Natural killer cell treated with Interleukin-12 subunit alpha and Interleukin-12 subunit beta and Interleukin-15 and Interleukin-18, amount 100 ng/mL, for 72 hours (primary cell): ENCODE data around the gene GFRA1. TPM values are rescaled to one million over a fixed set of nuclear protein-coding genes. Genes with fewer than 3 reads are reported as not detected.
"Not testable (repeated sequence)": the region's sequence is repeated elsewhere in the genome, so short reads cannot be mapped to it uniquely, and the experiment has no call there.

Source experiments
- ATAC-seq, 2 donors: fragments of 150-1000 bp; cut with Tn5 transposase in 1 of 2; sonication (Bioruptor Pico), chemical (Tn5 transposase) in 1 of 2; 2 replicates each; pipeline ENCODE4 v1.10.0; 2021
- DNase-seq: peaks from one replicate; pipeline ENCODE4 v3.0.0; 2022; ENCODE audit warnings: low spot score
- H3K27ac Mint-ChIP-seq, 2 donors: 1 replicate in 1 of 2; 2 replicates in 1 of 2; pipeline ENCODE4 v1.8.0; 2022; ENCODE audit warnings: mixed read lengths in 2 of 2, mild to moderate bottlenecking in 1 of 2, moderate library complexity in 1 of 2
- H3K27me3 Mint-ChIP-seq, 2 donors: 1 replicate in 1 of 2; 2 replicates in 1 of 2; pipeline ENCODE4 v1.8.0; 2022; ENCODE audit warnings: mixed read lengths in 2 of 2
- H3K36me3 Mint-ChIP-seq: one replicate; pipeline ENCODE4 v1.8.0; 2022; ENCODE audit warnings: mixed read lengths
- H3K4me1 Mint-ChIP-seq, 2 donors: 1 replicate in 1 of 2; 2 replicates in 1 of 2; pipeline ENCODE4 v1.8.0; 2022; ENCODE audit warnings: low read depth in 2 of 2, mixed read lengths in 2 of 2, mild to moderate bottlenecking in 1 of 2
- H3K4me3 Mint-ChIP-seq: one replicate; pipeline ENCODE4 v1.8.0; 2022; ENCODE audit warnings: mixed read lengths
- H3K9me3 Mint-ChIP-seq: 2 replicates; pipeline ENCODE4 v1.8.0; 2022; ENCODE audit warnings: mixed read lengths
- total RNA-seq, 2 donors: library from RNA; stranded (reverse); gene quantifications; one replicate each; pipeline ENCODE4 v1.2.3, GENCODE V29; 2022

Gene GFRA1
- total RNA-seq, 2 donors from 2014 or later, result not detected

DNA sequence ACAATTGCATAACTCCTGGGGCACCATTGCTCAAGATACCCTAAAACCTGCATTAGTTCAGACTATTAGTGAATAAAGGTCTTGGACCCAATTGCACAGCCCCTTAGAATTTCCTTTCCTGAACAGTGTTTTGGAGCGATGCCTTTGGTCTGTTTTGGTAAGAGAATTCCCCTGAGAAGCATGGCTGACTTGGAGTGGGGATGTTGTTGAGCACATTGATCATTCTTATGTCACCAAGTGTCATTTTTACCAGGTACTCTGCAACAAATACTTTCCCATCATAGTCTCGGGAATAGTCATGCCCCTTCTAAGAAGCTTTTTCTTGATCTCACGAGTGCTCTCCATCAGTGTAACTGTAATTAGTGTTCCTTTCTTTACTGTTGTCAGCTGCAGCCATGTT is 229.7 kb downstream of the GFRA1 start:
- no peaks in the 10 kb centered on the region for H3K4me1 Mint-ChIP-seq
- ATAC-seq (no peak), DNase-seq (no peak)
- H3K27ac Mint-ChIP-seq, result no peak overlapping the region
- H3K9me3 Mint-ChIP-seq, result peaks cover 7% of the 10 kb centered on the region
- no peak overlapping the region for H3K4me3 Mint-ChIP-seq
- no peaks in the 10 kb centered on the region for H3K36me3 Mint-ChIP-seq
- no peaks in the 10 kb centered on the region for H3K27me3 Mint-ChIP-seq

DNA sequence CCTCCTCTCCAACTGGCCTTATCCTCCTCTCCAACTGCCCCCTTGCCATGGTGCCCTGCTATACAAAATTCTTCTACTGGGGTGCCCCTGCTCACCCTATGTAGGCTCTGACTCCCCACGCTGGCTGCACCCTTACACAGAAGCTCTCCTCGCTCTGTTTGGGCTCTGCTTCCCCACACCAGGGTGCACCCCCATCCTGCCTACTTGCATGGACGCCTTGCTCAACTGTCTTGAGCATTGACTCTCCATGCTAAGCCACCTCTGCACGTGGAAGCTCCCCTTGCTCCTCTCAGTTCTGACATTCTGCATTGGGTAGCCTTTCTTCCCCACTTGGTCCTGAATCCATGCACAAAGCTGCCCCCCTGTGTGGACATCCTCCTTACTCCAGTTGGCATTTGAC is 231.1 kb downstream of the GFRA1 start:
- H3K4me1 Mint-ChIP-seq, result no peaks in the 10 kb centered on the region
- no peaks in the 10 kb centered on the region for H3K36me3 Mint-ChIP-seq
- no peaks in the 10 kb centered on the region for H3K27me3 Mint-ChIP-seq
- DNase-seq (no peak), ATAC-seq (no peak)
- no peak overlapping the region for H3K27ac Mint-ChIP-seq
- no peak overlapping the region for H3K4me3 Mint-ChIP-seq
- H3K9me3 Mint-ChIP-seq, result peaks cover 7% of the 10 kb centered on the region

DNA sequence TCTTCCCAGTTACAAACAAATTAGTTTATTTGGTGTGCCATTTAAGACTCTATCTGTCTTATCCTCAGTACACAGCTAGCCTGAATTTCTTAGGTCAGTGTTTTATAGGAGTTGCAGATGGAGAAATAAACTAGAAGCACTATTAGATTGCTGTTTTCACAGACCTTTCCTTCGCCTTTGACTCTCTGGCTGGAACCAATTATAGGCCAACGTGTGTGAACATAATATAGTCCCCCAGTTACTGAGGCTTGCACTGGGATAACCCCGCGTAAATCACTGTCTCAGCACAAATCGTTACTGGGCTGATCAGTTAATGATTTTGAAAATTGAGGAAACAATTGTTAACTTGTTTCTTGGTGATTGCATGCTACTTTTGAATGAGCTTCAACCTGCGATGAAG is 233.4 kb downstream of the GFRA1 start:
- DNase-seq (no peak), ATAC-seq (no peak)
- H3K36me3 Mint-ChIP-seq, result no peaks in the 10 kb centered on the region
- no peak overlapping the region for H3K4me3 Mint-ChIP-seq
- H3K27ac Mint-ChIP-seq, result no peak overlapping the region
- H3K9me3 Mint-ChIP-seq, result peaks cover 7% of the 10 kb centered on the region
- H3K4me1 Mint-ChIP-seq, result no peaks in the 10 kb centered on the region
- H3K27me3 Mint-ChIP-seq, result no peaks in the 10 kb centered on the region

DNA sequence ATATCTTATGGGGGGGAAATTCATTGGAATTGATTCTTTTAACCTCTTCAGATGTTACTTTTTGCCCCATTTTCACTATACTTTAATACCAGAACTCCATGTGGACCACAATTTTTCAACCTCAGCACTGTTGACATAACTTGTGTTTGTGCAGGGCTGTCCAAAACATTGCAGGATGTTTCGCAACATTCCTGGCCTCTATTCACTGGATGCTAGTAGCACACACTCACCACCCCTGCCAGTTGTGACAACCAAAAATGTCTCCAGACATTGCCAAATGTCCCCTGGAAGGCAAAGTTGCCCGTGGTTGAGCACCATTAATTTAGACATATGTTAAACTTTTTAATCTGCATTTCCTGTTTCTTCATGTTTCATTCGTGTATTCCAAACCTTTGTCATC is 234.7 kb downstream of the GFRA1 start:
- ATAC-seq, result no peak
- H3K27me3 Mint-ChIP-seq, result no peaks in the 10 kb centered on the region
- peaks cover 7% of the 10 kb centered on the region for H3K9me3 Mint-ChIP-seq
- no peaks in the 10 kb centered on the region for H3K4me1 Mint-ChIP-seq
- H3K36me3 Mint-ChIP-seq, result no peaks in the 10 kb centered on the region
- DNase-seq, result no peak
- no peak overlapping the region for H3K27ac Mint-ChIP-seq
- no peak overlapping the region for H3K4me3 Mint-ChIP-seq

DNA sequence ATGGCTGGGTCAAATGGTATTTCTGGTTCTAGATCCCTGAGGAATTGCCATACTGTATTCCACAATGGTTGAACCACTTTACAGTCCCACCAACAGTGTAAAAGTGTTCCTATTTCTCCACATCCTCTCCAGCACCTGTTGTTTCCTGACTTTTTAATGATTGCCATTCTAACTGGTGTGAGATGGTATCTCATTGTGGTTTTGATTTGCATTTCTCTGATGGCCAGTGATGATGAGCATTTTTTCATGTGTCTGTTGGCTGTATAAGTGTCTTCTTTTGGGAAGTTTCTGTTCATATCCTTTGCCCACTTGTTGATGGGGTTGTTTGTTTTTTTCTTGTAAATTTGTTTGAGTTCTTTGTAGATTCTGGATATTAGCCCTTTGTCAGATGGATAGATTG is 237.6 kb downstream of the GFRA1 start:
- peaks cover 11% of the 10 kb centered on the region for H3K9me3 Mint-ChIP-seq
- not testable (repeated sequence) for H3K27me3 Mint-ChIP-seq, ATAC-seq, H3K36me3 Mint-ChIP-seq, H3K4me3 Mint-ChIP-seq, H3K27ac Mint-ChIP-seq, H3K4me1 Mint-ChIP-seq, DNase-seq

DNA sequence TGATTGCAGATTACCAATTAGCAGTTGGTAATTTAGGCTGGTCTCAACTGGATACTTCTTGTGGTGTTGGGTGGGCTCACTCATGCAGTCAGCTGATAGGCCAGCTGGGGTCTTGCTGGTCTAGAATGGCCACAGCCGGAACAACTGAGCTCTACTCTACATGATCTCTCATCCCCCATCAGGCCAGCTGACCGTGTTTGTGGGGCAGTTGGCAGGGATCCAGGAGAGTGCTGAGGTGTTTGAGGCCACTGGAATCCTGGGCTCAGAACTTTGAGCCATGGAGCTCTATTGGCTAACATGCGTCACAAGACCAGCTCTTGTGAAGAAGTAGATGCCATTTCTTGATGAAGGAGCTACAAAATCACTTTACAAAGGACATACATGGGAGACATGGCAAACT is 242.4 kb downstream of the GFRA1 start:
- Mint-ChIP-seq H3K9me3 (peaks cover 14% of the 10 kb centered on the region), H3K36me3 (peaks cover 4% of the 10 kb centered on the region), H3K4me1 (no peaks in the 10 kb centered on the region), H3K27me3 (no peaks in the 10 kb centered on the region), H3K4me3 (no peak overlapping the region), H3K27ac (no peak overlapping the region)
- no peak for DNase-seq
- no peak for ATAC-seq

DNA sequence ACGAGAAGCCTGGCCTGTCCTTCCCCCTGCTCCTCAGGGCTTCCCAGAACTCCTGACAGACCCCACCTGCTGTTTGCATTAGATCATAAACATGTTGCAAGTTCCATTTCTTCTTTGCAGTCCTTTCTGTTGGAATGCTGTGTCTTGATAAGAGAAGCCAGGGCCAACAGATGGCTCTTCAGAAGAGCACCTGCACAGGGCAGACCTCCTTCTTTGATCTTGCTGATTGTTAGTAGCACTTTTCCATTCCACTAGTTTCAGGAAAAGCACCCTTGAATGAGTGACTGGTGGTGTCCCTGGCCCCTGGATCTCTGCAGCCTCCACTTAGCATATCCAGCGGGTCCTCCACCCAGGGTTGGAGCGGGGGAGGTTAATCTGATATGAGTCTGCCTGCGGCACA is 243.2 kb downstream of the GFRA1 start:
- no peaks in the 10 kb centered on the region for H3K27me3 Mint-ChIP-seq
- no peak overlapping the region for H3K27ac Mint-ChIP-seq
- H3K36me3 Mint-ChIP-seq, result peaks cover 4% of the 10 kb centered on the region
- H3K4me3 Mint-ChIP-seq, result no peak overlapping the region
- peaks cover 14% of the 10 kb centered on the region for H3K9me3 Mint-ChIP-seq
- H3K4me1 Mint-ChIP-seq, result no peaks in the 10 kb centered on the region
- ATAC-seq, result no peak
- DNase-seq, result no peak

DNA sequence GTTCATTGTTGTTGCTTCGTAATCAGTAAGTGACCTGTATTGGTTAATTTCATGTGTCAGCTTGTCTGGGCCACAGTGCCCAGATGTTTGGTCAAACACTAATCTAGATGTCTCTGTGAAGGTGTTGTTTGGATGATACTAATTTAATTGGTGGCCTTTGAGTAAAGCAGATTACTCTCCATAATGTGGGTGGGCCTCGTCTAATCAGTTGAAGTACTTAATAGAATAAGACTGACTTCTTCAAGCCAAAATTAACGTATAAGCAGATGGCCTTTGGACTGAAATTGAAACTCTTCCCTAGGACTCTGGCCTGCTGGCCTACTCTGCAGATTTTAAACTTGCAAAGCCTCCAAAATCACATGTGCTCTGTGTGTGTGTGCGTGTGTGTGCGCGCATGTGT is 245.7 kb downstream of the GFRA1 start:
- Mint-ChIP-seq H3K27ac (no peak overlapping the region), H3K27me3 (no peaks in the 10 kb centered on the region), H3K4me3 (no peak overlapping the region), H3K9me3 (peaks cover 6% of the 10 kb centered on the region), H3K36me3 (no peaks in the 10 kb centered on the region), H3K4me1 (no peaks in the 10 kb centered on the region)
- no peak for DNase-seq
- ATAC-seq, result no peak

DNA sequence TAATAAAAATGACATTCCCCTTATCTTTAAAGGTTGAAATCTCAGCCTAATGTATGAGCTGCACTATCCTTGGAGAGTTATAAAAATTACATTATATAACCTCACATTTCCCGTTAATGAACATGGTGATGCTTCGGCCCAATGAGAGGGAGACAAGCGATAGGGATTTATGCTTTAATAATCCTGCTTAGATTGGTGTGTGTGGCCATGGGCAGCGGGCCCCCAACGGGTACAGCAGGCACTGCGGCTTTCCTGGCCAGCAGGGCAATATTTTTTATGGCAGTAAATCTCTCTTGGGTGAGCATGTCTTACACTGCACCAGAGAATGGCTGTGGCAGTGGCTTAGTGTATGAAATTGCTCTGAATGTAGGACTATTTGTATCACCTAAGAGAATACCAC is 246.3 kb downstream of the GFRA1 start:
- no peak overlapping the region for H3K27ac Mint-ChIP-seq
- H3K4me3 Mint-ChIP-seq, result no peak overlapping the region
- H3K9me3 Mint-ChIP-seq, result peaks cover 5% of the 10 kb centered on the region
- ATAC-seq (no peak), DNase-seq (no peak)
- H3K27me3 Mint-ChIP-seq, result no peaks in the 10 kb centered on the region
- H3K36me3 Mint-ChIP-seq, result no peaks in the 10 kb centered on the region
- no peaks in the 10 kb centered on the region for H3K4me1 Mint-ChIP-seq

DNA sequence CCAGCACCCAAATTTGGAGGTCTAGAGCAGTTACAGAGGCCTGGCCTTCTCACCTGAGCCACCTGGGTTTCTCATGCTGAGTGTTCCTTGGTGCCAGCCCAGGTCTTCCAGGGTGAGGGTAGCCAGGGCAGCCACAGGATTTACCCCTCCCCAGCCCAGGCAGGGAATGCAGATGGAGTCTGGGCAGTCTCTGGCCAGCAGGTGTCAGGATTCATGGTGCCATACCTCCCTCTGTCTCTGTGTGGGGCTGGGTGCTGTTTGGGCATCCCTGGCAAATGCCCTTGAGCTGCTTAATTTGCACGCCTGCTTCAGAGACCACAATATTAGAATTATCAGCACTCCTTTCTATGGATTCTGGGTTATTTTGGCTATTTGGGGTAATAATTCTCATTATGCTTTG is 246.7 kb downstream of the GFRA1 start:
- no peaks in the 10 kb centered on the region for H3K36me3 Mint-ChIP-seq
- no peak for DNase-seq
- no peak overlapping the region for H3K27ac Mint-ChIP-seq
- H3K27me3 Mint-ChIP-seq, result no peaks in the 10 kb centered on the region
- H3K9me3 Mint-ChIP-seq, result peaks cover 3% of the 10 kb centered on the region
- ATAC-seq, result no peak
- H3K4me3 Mint-ChIP-seq, result no peak overlapping the region
- no peaks in the 10 kb centered on the region for H3K4me1 Mint-ChIP-seq

DNA sequence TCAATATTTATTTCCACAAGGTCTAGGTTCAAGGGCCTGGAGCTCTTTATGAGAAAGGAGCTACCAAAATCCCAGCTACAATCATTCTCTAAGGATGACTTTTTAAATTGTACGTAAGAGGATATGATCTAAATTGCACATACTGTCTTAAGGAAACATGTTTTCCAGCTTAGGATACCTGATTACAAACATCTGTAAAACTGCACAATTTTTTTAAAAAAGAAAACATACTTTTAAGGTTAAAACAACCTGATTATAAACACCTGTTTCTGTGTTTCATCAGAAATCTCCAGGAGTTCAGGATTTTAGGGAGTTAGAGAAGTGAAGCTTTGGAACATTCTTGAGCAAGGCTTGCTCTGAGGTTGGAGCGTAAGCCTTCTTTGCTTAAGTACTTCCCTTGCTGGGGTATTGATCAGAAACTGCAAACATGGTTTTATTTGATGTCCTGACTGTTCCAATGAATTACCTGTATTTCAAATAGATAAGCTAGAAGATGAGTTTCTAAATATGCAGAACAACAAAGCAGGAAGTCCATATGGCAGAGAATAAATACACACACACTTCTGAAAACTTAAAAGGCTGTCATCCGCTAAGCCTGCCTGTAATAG is 248.6 kb downstream of the GFRA1 start:
- H3K4me1 Mint-ChIP-seq, result no peaks in the 10 kb centered on the region
- H3K9me3 Mint-ChIP-seq, result peaks cover 11% of the 10 kb centered on the region
- no peaks in the 10 kb centered on the region for H3K27me3 Mint-ChIP-seq
- ATAC-seq (no peak), DNase-seq (no peak)
- H3K36me3 Mint-ChIP-seq, result no peaks in the 10 kb centered on the region
- no peak overlapping the region for H3K4me3 Mint-ChIP-seq
- H3K27ac Mint-ChIP-seq, result no peak overlapping the region

DNA sequence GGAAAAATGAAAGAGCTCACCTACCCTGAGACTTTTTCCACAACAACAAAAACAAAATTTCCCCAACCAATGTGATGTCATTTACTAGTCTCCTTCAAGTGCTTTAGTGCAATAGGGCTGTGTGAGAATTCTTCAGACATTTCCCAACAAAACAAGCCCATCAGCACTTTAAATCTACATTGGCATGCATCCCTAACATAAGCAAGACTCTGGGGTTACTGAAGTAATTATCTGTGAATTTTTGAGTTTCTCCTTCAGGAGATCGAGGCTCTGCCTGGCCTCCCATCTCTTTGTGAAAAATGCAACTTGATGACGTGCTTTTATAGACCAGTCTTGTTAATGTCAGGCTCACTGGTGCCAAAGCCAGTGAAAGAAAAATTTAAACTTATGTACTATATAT is 255.6 kb downstream of the GFRA1 start:
- no peaks in the 10 kb centered on the region for H3K4me1 Mint-ChIP-seq
- H3K27me3 Mint-ChIP-seq, result no peaks in the 10 kb centered on the region
- DNase-seq (no peak), ATAC-seq (no peak)
- no peak overlapping the region for H3K27ac Mint-ChIP-seq
- no peak overlapping the region for H3K4me3 Mint-ChIP-seq
- peaks cover 23% of the 10 kb centered on the region for H3K9me3 Mint-ChIP-seq
- H3K36me3 Mint-ChIP-seq, result peaks cover 11% of the 10 kb centered on the region

DNA sequence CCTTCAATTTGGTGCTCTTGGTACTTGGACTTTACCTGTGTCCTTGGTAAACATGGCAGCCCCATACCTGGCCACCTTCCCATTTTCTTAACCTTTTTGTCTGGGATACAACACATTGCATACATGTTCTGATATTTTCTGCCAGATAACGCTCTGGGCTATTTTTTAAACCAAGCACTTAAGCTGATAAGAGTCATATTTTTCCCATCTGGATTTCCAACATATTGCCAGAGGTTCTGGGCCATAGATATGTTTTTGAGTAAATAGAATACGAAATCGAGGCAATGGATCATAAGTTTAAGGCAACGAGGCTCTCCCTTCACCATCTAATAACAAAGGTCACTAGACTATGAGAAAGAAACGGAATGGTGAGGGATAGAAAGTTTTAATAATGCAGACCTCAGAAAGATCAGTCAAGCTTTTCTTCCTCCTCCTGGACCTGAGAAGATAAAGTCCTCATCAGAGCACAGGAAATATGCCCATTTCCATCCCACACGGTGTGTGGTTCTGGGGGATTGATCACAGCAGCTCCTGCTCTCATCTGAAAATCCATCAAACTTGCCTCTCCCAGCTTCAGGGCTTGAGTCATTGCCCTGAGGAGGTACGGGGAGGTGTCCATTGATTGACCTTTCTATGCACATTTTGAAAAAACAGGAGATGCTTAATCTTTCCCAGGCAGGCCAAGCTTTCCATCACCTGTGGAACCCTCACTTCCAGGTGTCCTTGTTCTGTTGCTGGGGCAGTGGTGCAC is 257.2 kb downstream of the GFRA1 start:
- Mint-ChIP-seq H3K9me3 (peaks cover 20% of the 10 kb centered on the region), H3K27me3 (no peaks in the 10 kb centered on the region), H3K4me1 (no peaks in the 10 kb centered on the region), H3K4me3 (no peak overlapping the region), H3K27ac (no peak overlapping the region), H3K36me3 (peaks cover 11% of the 10 kb centered on the region)
- no peak for DNase-seq
- ATAC-seq, result no peak

DNA sequence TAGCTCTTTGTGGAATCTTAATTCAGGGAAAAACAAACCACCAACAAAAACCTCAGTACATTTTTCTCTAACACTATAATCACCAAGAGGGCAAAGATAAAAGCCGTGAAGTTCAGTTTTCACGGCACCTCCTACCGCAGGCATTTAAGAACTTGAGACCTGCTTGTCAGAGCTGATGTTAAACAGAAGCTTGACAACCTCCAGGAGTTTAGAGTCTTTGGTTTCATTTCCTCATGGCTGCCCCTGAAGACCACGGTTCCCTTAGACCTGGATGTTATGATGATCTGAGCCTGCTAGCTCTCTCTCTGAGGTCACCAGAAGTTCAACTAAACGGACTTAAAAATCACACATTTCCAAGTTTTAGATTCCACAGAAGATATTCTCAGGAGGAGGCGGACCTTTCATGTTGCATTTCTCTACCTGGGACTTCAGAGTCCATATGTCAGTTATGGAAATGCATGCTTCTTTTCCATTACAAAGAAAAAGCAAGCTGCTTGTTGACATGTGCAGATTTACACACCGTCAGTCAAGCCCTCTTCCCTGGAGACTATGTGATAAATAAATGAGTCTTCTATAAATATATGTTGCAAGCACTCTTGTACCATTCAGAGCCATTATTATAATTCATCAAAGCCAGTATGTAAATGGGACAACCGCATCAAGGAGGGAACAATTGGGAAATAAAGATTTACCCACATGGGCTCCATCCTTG is 258.0 kb downstream of the GFRA1 start:
- Mint-ChIP-seq H3K27me3 (no peaks in the 10 kb centered on the region), H3K4me3 (no peak overlapping the region), H3K27ac (no peak overlapping the region), H3K36me3 (peaks cover 11% of the 10 kb centered on the region), H3K9me3 (peaks cover 15% of the 10 kb centered on the region), H3K4me1 (no peaks in the 10 kb centered on the region)
- ATAC-seq, result no peak
- DNase-seq, result no peak
